Measurements from ENCODE around the gene ALKBH6. TPM values are rescaled to one million over a fixed set of nuclear protein-coding genes. Genes with fewer than 3 reads are reported as not detected.

ALKBH6 gene
- total and polyA plus RNA-seq, 2 experiments from 2014 or later: 33.6 to 51.4 TPM

- TF ChIP-seq ZNF462 (CRISPR knock-in tag; IDR thresholded peaks at IDR 0.05) (no peak), POLR2AphosphoS5 (IDR thresholded peaks at IDR 0.05; ENCODE audit: low read depth) (peak; percentile 94), EZH2 (IDR thresholded peaks at IDR 0.05; ENCODE audit: low read depth, unreplicated experiment) (no peak), ZNF331 (CRISPR knock-in tag; IDR thresholded peaks at IDR 0.05; ENCODE audit: low read depth) (no peak), ETS1 (IDR thresholded peaks at IDR 0.05) (no peak), NANOG (IDR thresholded peaks at IDR 0.05; ENCODE audit: borderline replicate concordance) (no peak), REST (IDR thresholded peaks at IDR 0.05; ENCODE audit: unreplicated experiment) (no peak), EZH2phosphoT487 (IDR thresholded peaks at IDR 0.05; ENCODE audit: unreplicated experiment) (no peak), JUNB (IDR thresholded peaks at IDR 0.05; ENCODE audit: unreplicated experiment) (no peak)
Measured at GRCh38 chr19:36054119-36054732, 40.2 kb upstream of the ALKBH6 start, which contains the start of gene THAP8 (continued).
